DND-41 (cell line): ENCODE data around the gene LRRC40.

Experiments
- ATAC-seq: fragments of 200-7000 bp; cut with Tn5 transposase; 3 replicates; pipeline ENCODE4 v1.9.1; 2021; ENCODE audit warnings: low read depth; ENCODE audit not compliant: insufficient read depth
- DNase-seq: peaks from one replicate; pipeline ENCODE4 v3.0.0-alpha.2; 2020
- H2AFZ ChIP-seq: 2 replicates; pipeline ENCODE4 v1.6.0; 2012; ENCODE audit warnings: low read depth, low read length
- H3K27ac ChIP-seq: 2 replicates; pipeline ENCODE4 v1.5.1; 2012; ENCODE audit warnings: low read length, inconsistent platforms
- H3K27me3 ChIP-seq: fragments of 200-600 bp; sonication (generic); 2 replicates; pipeline ENCODE4 v1.6.0; 2012; ENCODE audit warnings: low read length, mild to moderate bottlenecking, inconsistent platforms; ENCODE audit not compliant: insufficient read depth, poor library complexity
- H3K36me3 ChIP-seq: 2 replicates; pipeline ENCODE4 v1.5.1; 2012; ENCODE audit warnings: low read length, inconsistent platforms; ENCODE audit not compliant: insufficient read depth
- H3K4me1 ChIP-seq: 2 replicates; pipeline ENCODE4 v1.5.1; 2012; ENCODE audit warnings: mild to moderate bottlenecking, low read length; ENCODE audit not compliant: insufficient read depth
- H3K4me2 ChIP-seq: 2 replicates; pipeline ENCODE4 v1.6.0; 2012; ENCODE audit warnings: mild to moderate bottlenecking, moderate library complexity, low read length, inconsistent platforms; ENCODE audit not compliant: insufficient read depth
- H3K4me3 ChIP-seq, 2 experiments: fragments of 200-600 bp in 1 of 2; shearing (Covaris generic) in 1 of 2; 2 replicates each; pipeline ENCODE4 v1.5.1; 2012 to 2016; ENCODE audit warnings: inconsistent platforms in 2 of 2, low read length in 2 of 2, mild to moderate bottlenecking in 2 of 2, low read depth in 1 of 2, moderate library complexity in 1 of 2
- H3K79me2 ChIP-seq: 2 replicates; pipeline ENCODE4 v1.6.0; 2012; ENCODE audit warnings: low read length, inconsistent platforms; ENCODE audit not compliant: insufficient read depth
- H3K9ac ChIP-seq: 2 replicates; pipeline ENCODE4 v1.6.0; 2012; ENCODE audit warnings: low read depth, mild to moderate bottlenecking, inconsistent platforms, low read length, moderate library complexity
- H3K9me3 ChIP-seq: 2 replicates; pipeline ENCODE4 v1.5.1; 2012; ENCODE audit warnings: low read length, moderate library complexity, mild to moderate bottlenecking, inconsistent platforms; ENCODE audit not compliant: insufficient read depth, severe bottlenecking
- H4K20me1 ChIP-seq: 2 replicates; pipeline ENCODE4 v1.6.0; 2012; ENCODE audit warnings: low read length; ENCODE audit not compliant: insufficient read depth
- EZH2 ChIP-seq: IDR thresholded peaks from 3 replicates; pipeline ENCODE4 v1.6.1; 2012; ENCODE audit warnings: borderline replicate concordance, low read depth, mild to moderate bottlenecking, moderate library complexity, low read length, inconsistent platforms; ENCODE audit not compliant: severe bottlenecking
- TF ChIP-seq, protein P1 (sequence below): IDR thresholded peaks from 2 replicates; pipeline ENCODE4 v1.5.1; 2012; ENCODE audit warnings: borderline replicate concordance, low read length, moderate library complexity, mild to moderate bottlenecking; ENCODE audit not compliant: poor library complexity, severe bottlenecking; ENCODE audit errors: extremely low read depth

Gene LRRC40

DNA sequence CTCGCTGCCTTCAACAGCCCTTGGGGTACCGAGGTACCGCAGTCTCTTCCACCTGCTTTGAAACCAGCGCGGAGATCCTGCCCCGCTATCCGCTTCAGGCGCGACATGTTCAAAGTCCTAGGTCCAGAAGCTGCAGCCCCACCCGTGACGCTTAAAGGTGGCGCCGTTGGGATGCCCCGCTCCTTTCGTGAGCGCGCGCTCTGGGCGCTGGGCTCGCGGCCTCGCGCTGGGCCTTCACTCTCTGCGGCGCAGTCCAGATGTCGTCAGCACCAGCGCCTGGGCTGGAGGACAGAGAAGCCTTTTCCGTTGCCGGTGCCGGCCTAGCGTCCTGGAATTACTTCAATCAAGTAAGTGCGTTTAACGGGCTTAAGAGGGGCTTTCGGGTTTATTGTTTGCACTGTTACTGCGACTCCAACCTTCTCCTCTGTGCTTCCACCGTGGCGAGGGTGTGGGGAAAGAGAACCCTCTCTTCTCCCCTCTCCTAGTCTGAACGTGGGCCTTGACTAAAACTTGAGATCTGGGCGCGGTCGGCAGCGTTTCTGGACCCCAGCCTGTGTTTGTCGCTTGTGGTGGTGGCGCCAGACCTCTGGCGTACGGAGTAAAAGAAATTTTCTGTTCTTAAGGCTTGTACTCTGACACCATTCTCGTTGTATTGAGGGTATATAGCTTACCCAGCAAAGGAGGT is at the start of gene LRRC40:
Gene LRRC40 (minus strand): TSS at position 146 of the 685 bp plus-strand sequence. CDS start 39 bp downstream, at position 107.
- Histone ChIP-seq H3K36me3 (peaks cover 23% of the 10 kb centered on the region), H3K27ac (peak within 1 kb of the TSS; percentile 91), H3K9ac (peak within 1 kb of the TSS; percentile 73), H3K4me1 (peaks cover 70% of the 10 kb centered on the region), H3K4me2 (peak within 1 kb of the TSS; percentile 87), H3K27me3 (no peaks in the 10 kb centered on the region), H3K4me3 (peak within 1 kb of the TSS; percentile 96 to 97), H3K9me3 (no peaks in the 10 kb centered on the region), H2AFZ (peak within 1 kb of the TSS; percentile 98), H3K79me2 (peaks cover 100% of the 10 kb centered on the region), H4K20me1 (peaks cover 12% of the 10 kb centered on the region)
- peak; percentile 85 for ATAC-seq
- peak; percentile 95 for DNase-seq
- TF ChIP-seq EZH2, result no peak
- TF ChIP-seq, protein P1, sequence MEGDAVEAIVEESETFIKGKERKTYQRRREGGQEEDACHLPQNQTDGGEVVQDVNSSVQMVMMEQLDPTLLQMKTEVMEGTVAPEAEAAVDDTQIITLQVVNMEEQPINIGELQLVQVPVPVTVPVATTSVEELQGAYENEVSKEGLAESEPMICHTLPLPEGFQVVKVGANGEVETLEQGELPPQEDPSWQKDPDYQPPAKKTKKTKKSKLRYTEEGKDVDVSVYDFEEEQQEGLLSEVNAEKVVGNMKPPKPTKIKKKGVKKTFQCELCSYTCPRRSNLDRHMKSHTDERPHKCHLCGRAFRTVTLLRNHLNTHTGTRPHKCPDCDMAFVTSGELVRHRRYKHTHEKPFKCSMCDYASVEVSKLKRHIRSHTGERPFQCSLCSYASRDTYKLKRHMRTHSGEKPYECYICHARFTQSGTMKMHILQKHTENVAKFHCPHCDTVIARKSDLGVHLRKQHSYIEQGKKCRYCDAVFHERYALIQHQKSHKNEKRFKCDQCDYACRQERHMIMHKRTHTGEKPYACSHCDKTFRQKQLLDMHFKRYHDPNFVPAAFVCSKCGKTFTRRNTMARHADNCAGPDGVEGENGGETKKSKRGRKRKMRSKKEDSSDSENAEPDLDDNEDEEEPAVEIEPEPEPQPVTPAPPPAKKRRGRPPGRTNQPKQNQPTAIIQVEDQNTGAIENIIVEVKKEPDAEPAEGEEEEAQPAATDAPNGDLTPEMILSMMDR, result no peak

DNA sequence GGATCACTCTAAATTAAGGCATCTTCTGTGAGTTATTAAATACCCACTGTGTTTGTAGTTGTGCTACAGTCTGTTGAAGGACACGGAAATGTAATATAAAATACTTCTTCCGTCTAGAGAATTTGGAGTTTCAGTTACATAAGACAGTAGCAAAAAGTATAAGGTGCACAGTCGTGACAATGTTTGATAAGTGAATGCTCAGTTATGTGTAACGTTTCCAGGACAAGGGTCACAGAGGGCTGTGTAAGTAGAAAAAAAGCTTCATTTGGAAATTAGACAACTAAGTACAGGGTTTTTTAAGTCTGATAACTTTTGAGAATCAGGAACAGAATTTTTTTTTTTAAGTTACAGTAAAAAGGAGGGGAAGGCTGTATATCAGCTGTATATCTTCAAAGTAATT is 43.4 kb upstream of the LRRC40 start:
- H2AFZ ChIP-seq, result no peak overlapping the region
- no peak for ATAC-seq
- TF ChIP-seq, protein P1, result no peak
- H3K9ac ChIP-seq, result no peak overlapping the region
- H3K27me3 ChIP-seq, result no peaks in the 10 kb centered on the region
- no peak for DNase-seq
- H3K9me3 ChIP-seq, result no peaks in the 10 kb centered on the region
- no peaks in the 10 kb centered on the region for H3K4me1 ChIP-seq
- H3K4me2 ChIP-seq, result no peak overlapping the region
- H3K36me3 ChIP-seq, result peaks cover 96% of the 10 kb centered on the region
- peaks cover 23% of the 10 kb centered on the region; the same call in 1 of the 2 replicates for H4K20me1 ChIP-seq
- peaks cover 14% of the 10 kb centered on the region; the same call in 1 of the 2 replicates for H3K79me2 ChIP-seq
- no peak overlapping the region for H3K27ac ChIP-seq
- no peak overlapping the region for H3K4me3 ChIP-seq

DNA sequence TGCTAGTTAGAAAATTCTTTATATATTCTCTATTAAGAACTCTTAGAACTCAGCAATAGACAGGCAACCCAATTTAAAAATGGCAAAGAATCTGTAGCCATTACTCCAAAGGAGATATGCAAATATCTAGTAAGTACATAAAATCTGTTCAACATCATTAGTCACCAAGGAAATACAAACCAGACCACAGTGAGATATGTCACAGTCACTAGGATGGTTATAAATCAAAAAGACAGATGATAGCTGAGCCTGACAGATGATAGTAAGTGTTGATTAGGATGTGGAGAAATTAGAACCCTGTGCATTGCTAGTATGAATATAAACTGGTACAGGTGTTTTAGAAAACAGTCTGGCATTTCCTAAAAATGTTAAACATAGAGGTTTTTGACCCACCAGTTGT is 42.4 kb upstream of the LRRC40 start:
- no peak overlapping the region for H3K9ac ChIP-seq
- no peak overlapping the region for H2AFZ ChIP-seq
- H3K79me2 ChIP-seq, result peaks cover 17% of the 10 kb centered on the region; the same call in 1 of the 2 replicates
- TF ChIP-seq EZH2, result no peak
- TF ChIP-seq, protein P1, result no peak
- H3K4me2 ChIP-seq, result no peak overlapping the region
- no peak overlapping the region for H3K27ac ChIP-seq
- no peak overlapping the region for H3K4me3 ChIP-seq
- peaks cover 100% of the 10 kb centered on the region for H3K36me3 ChIP-seq
- peaks cover 28% of the 10 kb centered on the region; the same call in 1 of the 2 replicates for H4K20me1 ChIP-seq
- ATAC-seq (no peak), DNase-seq (no peak)
- H3K9me3 ChIP-seq, result no peaks in the 10 kb centered on the region
- no peaks in the 10 kb centered on the region for H3K4me1 ChIP-seq
- H3K27me3 ChIP-seq, result no peaks in the 10 kb centered on the region
